HCT116 (cell line): Measurements from ENCODE around the gene ALDH16A1. TPM values are rescaled to one million over a fixed set of nuclear protein-coding genes. Genes with fewer than 3 reads are reported as not detected.

Experiments
- ATAC-seq: fragments of 200-7000 bp; cut with Tn5 transposase; 2 replicates; pipeline ENCODE4 v1.9.1; 2020; ENCODE audit warnings: mild to moderate bottlenecking, moderate library complexity
- BruUV-seq: library from RNA; stranded (reverse); fragments of 400-500 nt; replicated peaks from 2 replicates; lab custom pipeline; 2021; lab: Mats Ljungman, UMichigan
- CTCF ChIA-PET: fragments of 300-600 bp; sonication (Branson Sonifier 250); formaldehyde crosslinking; loops from one replicate; lab custom pipeline; 2021; ENCODE audit warnings: antibody characterized with exemption; lab: Charles Lee
- POLR2A ChIA-PET: fragments of 300-600, 350-600 bp; sonication (Branson Sonifier 250); formaldehyde crosslinking; loops from one replicate; lab custom pipeline; 2021; ENCODE audit warnings: antibody characterized with exemption; lab: Charles Lee
- RAD21 ChIA-PET, 2 experiments: fragments of 300-600 bp; sonication (Branson Sonifier 250); formaldehyde crosslinking; loops; one replicate each; lab custom pipeline; 2023; ENCODE audit warnings: low total read pairs in 2 of 2; ENCODE audit not compliant: uncharacterized antibody in 2 of 2, unreplicated experiment in 2 of 2, low non-redundant PET in 1 of 2; lab: Charles Lee
- DNase-seq: peaks from one replicate; pipeline ENCODE4 v3.0.0-alpha.2; 2010; ENCODE audit warnings: low read depth, low spot score
- H2AFZ ChIP-seq: fragments of 200-600 bp; shearing (Covaris generic), sonication (generic); 2 replicates; pipeline ENCODE4 v1.6.1; 2017; ENCODE audit warnings: low read depth, mixed run types, mixed read lengths, antibody characterized with exemption, low read length; ENCODE audit not compliant: poor library complexity, severe bottlenecking
- H3K27ac ChIP-seq: 2 replicates; pipeline ENCODE4 v1.5.1; 2012; ENCODE audit warnings: low read depth, low read length
- H3K27me3 ChIP-seq: fragments of 200-600 bp; sonication (generic); 2 replicates; pipeline ENCODE4 v1.6.1; 2016; ENCODE audit warnings: mixed run types, low read length, mixed read lengths; ENCODE audit not compliant: insufficient read depth
- H3K36me3 ChIP-seq, 2 experiments: fragments of 200-500 bp in 1 of 2; fragments of 200-600 bp in 1 of 2; sonication (Bioruptor generic) in 1 of 2; sonication (generic) in 1 of 2; 2 replicates each; pipeline versions ENCODE4 v1.5.1 to v1.6.1; 2014 to 2016; ENCODE audit warnings: low read length in 2 of 2, inconsistent platforms in 1 of 2, mixed read lengths in 1 of 2, mixed run types in 1 of 2; ENCODE audit not compliant: insufficient read depth in 2 of 2, control insufficient read depth in 1 of 2
- H3K4me1 ChIP-seq, 2 experiments: fragments of 200-600 bp in 1 of 2; sonication (generic) in 1 of 2; 2 replicates each; pipeline versions ENCODE4 v1.5.1 to v1.6.1; 2012 to 2017; ENCODE audit warnings: low read length in 2 of 2, inconsistent platforms in 1 of 2, mild to moderate bottlenecking in 1 of 2, mixed read lengths in 1 of 2, mixed run types in 1 of 2, moderate library complexity in 1 of 2; ENCODE audit not compliant: insufficient read depth in 2 of 2, control insufficient read depth in 1 of 2
- H3K4me2 ChIP-seq: fragments of 200-600 bp; sonication (generic); 2 replicates; pipeline ENCODE4 v1.6.1; 2017; ENCODE audit warnings: mixed run types, low read length, mixed read lengths
- H3K4me3 ChIP-seq, 2 experiments: fragments of 200-600 bp in 1 of 2; sonication (generic) in 1 of 2; replicated peaks in 1 of 2; 2 replicates each; pipeline ENCODE4 v1.5.1; 2011 to 2016; ENCODE audit warnings: low read length in 2 of 2, control low read depth in 1 of 2, low read depth in 1 of 2, mild to moderate bottlenecking in 1 of 2, mixed read lengths in 1 of 2, mixed run types in 1 of 2
- H3K79me2 ChIP-seq: fragments of 200-600 bp; sonication (generic); 2 replicates; pipeline ENCODE4 v1.6.1; 2017; ENCODE audit warnings: mild to moderate bottlenecking, mixed run types, low read length, moderate library complexity, mixed read lengths; ENCODE audit not compliant: insufficient read depth
- H3K9ac ChIP-seq: fragments of 200-600 bp; sonication (generic); 2 replicates; pipeline ENCODE4 v1.6.1; 2016; ENCODE audit warnings: low read length, mixed read lengths
- H3K9me2 ChIP-seq: fragments of 200-600 bp; sonication (generic), shearing (Covaris generic); 2 replicates; pipeline ENCODE4 v1.6.1; 2017; ENCODE audit warnings: mixed run types, mild to moderate bottlenecking, moderate library complexity; ENCODE audit not compliant: insufficient read depth
- H3K9me3 ChIP-seq, 2 experiments: fragments of 200-500 bp in 1 of 2; fragments of 200-600 bp in 1 of 2; sonication (Bioruptor generic) in 1 of 2; sonication (generic) in 1 of 2; 2 replicates each; pipeline ENCODE4 v1.6.1; 2014 to 2017; ENCODE audit warnings: low read length in 2 of 2, mixed read lengths in 2 of 2, inconsistent platforms in 1 of 2, low read depth in 1 of 2, mild to moderate bottlenecking in 1 of 2, mixed run types in 1 of 2, moderate library complexity in 1 of 2; ENCODE audit not compliant: control insufficient read depth in 1 of 2, insufficient read depth in 1 of 2
- H4K20me1 ChIP-seq: fragments of 200-600 bp; sonication (generic), shearing (Covaris generic); 2 replicates; pipeline ENCODE4 v1.6.1; 2017; ENCODE audit warnings: mixed run types, mild to moderate bottlenecking, moderate library complexity; ENCODE audit not compliant: insufficient read depth
- CBX3 ChIP-seq: IDR thresholded peaks from 2 replicates; pipeline ENCODE4 v1.6.1; 2012; ENCODE audit warnings: low read depth
- CTCF ChIP-seq, 3 experiments: fragments of 200-600 bp in 1 of 3; sonication (generic) in 1 of 3; IDR thresholded peaks in 2 of 3; conservative IDR thresholded peaks in 1 of 3; 2 replicates each; pipeline ENCODE4 v1.5.1; 2012 to 2017; ENCODE audit warnings: low read depth in 2 of 3, low read length in 2 of 3, antibody characterized with exemption in 1 of 3, borderline replicate concordance in 1 of 3, control low read depth in 1 of 3, mild to moderate bottlenecking in 1 of 3, mixed read lengths in 1 of 3, mixed run types in 1 of 3, moderate library complexity in 1 of 3; ENCODE audit not compliant: insufficient read depth in 1 of 3
- EZH2 ChIP-seq: fragments of 200-600 bp; sonication (generic); IDR thresholded peaks from 2 replicates; pipeline ENCODE4 v1.6.1; 2017; ENCODE audit warnings: antibody characterized with exemption, mixed run types
- EZH2phosphoT487 ChIP-seq: fragments of 200-600 bp; IDR thresholded peaks from 2 replicates; pipeline ENCODE4 v1.6.1; 2018; ENCODE audit warnings: antibody characterized with exemption, borderline replicate concordance
- MAX ChIP-seq: IDR thresholded peaks from 2 replicates; pipeline ENCODE4 v1.6.1; 2012
- POLR2A ChIP-seq: IDR thresholded peaks from 2 replicates; pipeline ENCODE4 v1.7.0; 2011; ENCODE audit warnings: borderline replicate concordance; ENCODE audit not compliant: insufficient read depth, insufficient read length; ENCODE audit errors: extremely low read depth
- POLR2AphosphoS5 ChIP-seq: IDR thresholded peaks from 2 replicates; pipeline ENCODE4 v1.6.1; 2011; ENCODE audit warnings: mild to moderate bottlenecking, low read depth, low read length, moderate library complexity
- REST ChIP-seq: IDR thresholded peaks from 2 replicates; pipeline ENCODE4 v1.6.1; 2012; ENCODE audit warnings: low read depth
- SIN3A ChIP-seq: IDR thresholded peaks from 2 replicates; pipeline ENCODE4 v1.6.1; 2012; ENCODE audit warnings: low read depth
- SP1 ChIP-seq: IDR thresholded peaks from 2 replicates; pipeline ENCODE4 v1.6.1; 2012; ENCODE audit warnings: low read depth
- TCF7L2 ChIP-seq: IDR thresholded peaks from 2 replicates; pipeline ENCODE4 v1.7.0; 2011; ENCODE audit warnings: borderline replicate concordance, inconsistent platforms; ENCODE audit not compliant: insufficient read depth, insufficient read length; ENCODE audit errors: extremely low read depth
- YY1 ChIP-seq: IDR thresholded peaks from 2 replicates; pipeline ENCODE4 v1.6.1; 2011; ENCODE audit warnings: low read length, low read depth, moderate library complexity, mild to moderate bottlenecking; ENCODE audit not compliant: insufficient replicate concordance; ENCODE audit errors: extremely low read depth
- ZBTB33 ChIP-seq: IDR thresholded peaks from 2 replicates; pipeline ENCODE4 v1.6.1; 2011; ENCODE audit warnings: mild to moderate bottlenecking, low read length, moderate library complexity; ENCODE audit not compliant: insufficient replicate concordance; ENCODE audit errors: extremely low read depth
- ZFX ChIP-seq: fragments of 450-650 bp; IDR thresholded peaks from 2 replicates; pipeline ENCODE4 v1.6.1; 2017
- intact Hi-C: fragments of 100-400 bp; cut with micrococcal nuclease; formaldehyde crosslinking; loops from 2 replicates; pipeline ENCODE4 v1.10.0; 2022
- total RNA-seq: library from RNA; stranded (reverse); gene quantifications from one replicate; pipeline ENCODE4 v1.2.1, GENCODE V29; 2021; ENCODE audit not compliant: unreplicated experiment

Gene ALDH16A1
- total RNA-seq, 1 experiment from 2014 or later: 22.8 TPM

- CTCF ChIA-PET: interaction anchor here (0.6 to 2.0 kb wide), 8 partner anchors 9 to 354 kb away, joined by 3 to 9 read pairs (median 4); no protein-coding TSS in a partner anchor
Measured at GRCh38 chr19:49451430-49452181, 1.4 kb upstream of the ALDH16A1 start, which contains the start of gene PIH1D1. Gene PIH1D1, minus strand, starts transcription at chr19:49451814. Its CDS starts 240 bp downstream, at chr19:49451574.

More at GRCh38 chr19:49451430-49452181, 1.4 kb upstream of the ALDH16A1 start, which contains the start of gene PIH1D1:
- Histone ChIP-seq H3K79me2 (peaks cover 41% of the 10 kb centered on the region), H4K20me1 (no peaks in the 10 kb centered on the region), H3K36me3 (peaks cover 13 to 14% of the 10 kb centered on the region in 2 experiments; a peak in 2 of 4 replicates), H2AFZ (peak within 1 kb of the TSS; percentile 3)
- RAD21 ChIA-PET: interaction anchor here in 1 of 2 experiments (0.8 to 1.3 kb wide), 2 partner anchors 25 to 59 kb away, joined by 3 read pairs; no protein-coding TSS in a partner anchor
- TF ChIP-seq EZH2phosphoT487 (no peak), SIN3A (peak; percentile 70; the same call in 1 of the 2 replicates), POLR2AphosphoS5 (peak; percentile 97), POLR2A (peak; percentile 86), EZH2 (no peak), MAX (peak; percentile 74), YY1 (peak; percentile 66), CBX3 (peak; percentile 37; the same call in 1 of the 2 replicates), REST (no peak), TCF7L2 (peak; percentile 34), ZFX (peak; percentile 38; the same call in 1 of the 2 replicates), CTCF (IDR thresholded peaks at IDR 0.05 in 2 of 3, conservative IDR thresholded peaks at IDR 0.05 in 1 of 3; ENCODE audit: borderline replicate concordance in 1 of 3, insufficient read depth in 1 of 3, low read depth in 2 of 3, low read length in 2 of 3) (peak in 1 of 3 experiments; percentile 32; a peak in 1 of 6 replicates), ZBTB33 (peak; percentile 96), SP1 (peak; percentile 76)
- TF ChIP-seq, all 23 proteins: peak for 11
- Histone ChIP-seq H3K27me3 (no peaks in the 10 kb centered on the region), H3K4me2 (peak within 1 kb of the TSS; percentile 90), H3K4me3 (peak within 1 kb of the TSS; percentile 98 to 100), H3K4me1 (peaks cover 23 to 40% of the 10 kb centered on the region in 2 experiments; a peak in 3 of 4 replicates), H3K27ac (peak within 1 kb of the TSS; percentile 91), H3K9me2 (no peaks in the 10 kb centered on the region), H3K9ac (peak within 1 kb of the TSS; percentile 99), H3K9me3 (no peaks in the 10 kb centered on the region)
- BruUV-seq: TSS peak; percentile 88
- POLR2A ChIA-PET: interaction anchor here (0.7 to 2.9 kb wide), 11 partner anchors 9 to 88 kb away, joined by 3 to 17 read pairs (median 7); partner anchors contain the start of genes DKKL1 and RPS11
- peak; percentile 99 for DNase-seq
- intact Hi-C loops: no loop called here
- ATAC-seq: peak; percentile 69
